Muscle of back (tissue), 11 donors: ENCODE results near the gene SLC12A8. TPM values are rescaled to one million over a fixed set of nuclear protein-coding genes. Genes with fewer than 3 reads are reported as not detected.

ENCODE experiments used
- DNase-seq, 3 donors: peaks; one replicate each; pipeline versions ENCODE4 v3.0.0 to v3.0.0-alpha.2; 2013
- polyA plus RNA-seq, 10 donors: library from polyadenylated mRNA; unstranded; fragments of 120-200 nt; gene quantifications; one replicate each; pipeline ENCODE4 v1.2.1, GENCODE V29; 2013; ENCODE audit not compliant: insufficient read length in 10 of 10

Gene SLC12A8
- polyA plus RNA-seq, 10 donors = 0.38 to 1.4 (median 0.94) TPM

GRCh38 chr3:125078951-125079674 is 133.4 kb downstream of the SLC12A8 start:
- DNase-seq = no peak

GRCh38 chr3:125077864-125078263 is 134.7 kb downstream of the SLC12A8 start:
- no peak for DNase-seq

GRCh38 chr3:125076464-125076863 is 136.1 kb downstream of the SLC12A8 start:
- no peak for DNase-seq

GRCh38 chr3:125075738-125076137 is 136.8 kb downstream of the SLC12A8 start:
- no peak for DNase-seq

- DNase-seq = no peak
These were observed 139.1 kb downstream of the SLC12A8 start for GRCh38 chr3:125073390-125073905.

GRCh38 chr3:125072749-125073389 is 139.7 kb downstream of the SLC12A8 start:
- no peak for DNase-seq

GRCh38 chr3:125072301-125072700 is 140.2 kb downstream of the SLC12A8 start:
- peak in 2 of 3 donors; percentile 30 to 47 for DNase-seq

- no peak for DNase-seq
These were observed 142.4 kb downstream of the SLC12A8 start for GRCh38 chr3:125069968-125070745.

- no peak for DNase-seq
These were observed 143.1 kb downstream of the SLC12A8 start for GRCh38 chr3:125069452-125069851.

- no peak for DNase-seq
These were observed 144.3 kb downstream of the SLC12A8 start for GRCh38 chr3:125068265-125068664.

- no peak for DNase-seq
These were observed 145.3 kb downstream of the SLC12A8 start for GRCh38 chr3:125067225-125067624.

- peak in 1 of 3 donors; percentile 90 for DNase-seq
These were observed 149.5 kb downstream of the SLC12A8 start for GRCh38 chr3:125062904-125063618.

- DNase-seq = no peak
These were observed 150.9 kb downstream of the SLC12A8 start for GRCh38 chr3:125061646-125062045.

- DNase-seq = peak; percentile 67 to 86 (median 81)
These were observed 151.4 kb downstream of the SLC12A8 start for GRCh38 chr3:125061170-125061569.

GRCh38 chr3:125059488-125060245 is 152.9 kb downstream of the SLC12A8 start:
- DNase-seq = no peak

- DNase-seq = no peak
These were observed 153.6 kb downstream of the SLC12A8 start for GRCh38 chr3:125058959-125059358.

- DNase-seq = no peak
These were observed 154.0 kb downstream of the SLC12A8 start for GRCh38 chr3:125058529-125058928.

- DNase-seq = peak in 2 of 3 donors; percentile 32 to 48
These were observed 155.2 kb downstream of the SLC12A8 start for GRCh38 chr3:125057186-125057850.

- DNase-seq = peak; percentile 82 to 93 (median 88)
These were observed 156.4 kb downstream of the SLC12A8 start, which contains the start of gene HEG1 for GRCh38 chr3:125055913-125056745. TSS of gene HEG1 (minus strand) at chr3:125055997. CDS start at chr3:125055890, 107 bp downstream.
